Nephron progenitor cell (in vitro differentiated cells): ENCODE results near the gene PKP4.

Experiments used
- DNase-seq: peaks from one replicate; pipeline ENCODE4 v3.0.0; 2021
- H3K27ac Mint-ChIP-seq: 2 replicates; pipeline ENCODE4 v1.8.0; 2021; ENCODE audit warnings: mild to moderate bottlenecking, moderate library complexity, mixed read lengths
- H3K27me3 Mint-ChIP-seq: 2 replicates; pipeline ENCODE4 v1.8.0; 2021; ENCODE audit warnings: mild to moderate bottlenecking, low read depth, mixed read lengths; ENCODE audit not compliant: poor library complexity
- H3K36me3 Mint-ChIP-seq: 2 replicates; pipeline ENCODE4 v1.8.0; 2021; ENCODE audit warnings: low read depth, mixed read lengths
- H3K4me1 Mint-ChIP-seq: 2 replicates; pipeline ENCODE4 v1.8.0; 2021; ENCODE audit warnings: mixed read lengths
- H3K4me3 Mint-ChIP-seq: 2 replicates; pipeline ENCODE4 v1.8.0; 2021; ENCODE audit warnings: mild to moderate bottlenecking, moderate library complexity, mixed read lengths
- H3K9me3 Mint-ChIP-seq: 2 replicates; pipeline ENCODE4 v1.8.0; 2021; ENCODE audit warnings: mild to moderate bottlenecking, moderate library complexity, mixed read lengths
- TF ChIP-seq, protein P1 (sequence below): fragments of 200-600 bp; sonication (generic); IDR thresholded peaks from 2 replicates; pipeline ENCODE4 v1.5.0; 2021; ENCODE audit warnings: antibody characterized with exemption

Gene PKP4

GRCh38 chr2:158656492-158657229, 199.9 kb downstream of the PKP4 start:
- Mint-ChIP-seq H3K4me1 (peaks cover 20% of the 10 kb centered on the region), H3K36me3 (peaks cover 22% of the 10 kb centered on the region), H3K27ac (peak overlapping the region; percentile 43), H3K4me3 (no peak overlapping the region), H3K27me3 (no peaks in the 10 kb centered on the region), H3K9me3 (no peaks in the 10 kb centered on the region)
- TF ChIP-seq, protein P1, sequence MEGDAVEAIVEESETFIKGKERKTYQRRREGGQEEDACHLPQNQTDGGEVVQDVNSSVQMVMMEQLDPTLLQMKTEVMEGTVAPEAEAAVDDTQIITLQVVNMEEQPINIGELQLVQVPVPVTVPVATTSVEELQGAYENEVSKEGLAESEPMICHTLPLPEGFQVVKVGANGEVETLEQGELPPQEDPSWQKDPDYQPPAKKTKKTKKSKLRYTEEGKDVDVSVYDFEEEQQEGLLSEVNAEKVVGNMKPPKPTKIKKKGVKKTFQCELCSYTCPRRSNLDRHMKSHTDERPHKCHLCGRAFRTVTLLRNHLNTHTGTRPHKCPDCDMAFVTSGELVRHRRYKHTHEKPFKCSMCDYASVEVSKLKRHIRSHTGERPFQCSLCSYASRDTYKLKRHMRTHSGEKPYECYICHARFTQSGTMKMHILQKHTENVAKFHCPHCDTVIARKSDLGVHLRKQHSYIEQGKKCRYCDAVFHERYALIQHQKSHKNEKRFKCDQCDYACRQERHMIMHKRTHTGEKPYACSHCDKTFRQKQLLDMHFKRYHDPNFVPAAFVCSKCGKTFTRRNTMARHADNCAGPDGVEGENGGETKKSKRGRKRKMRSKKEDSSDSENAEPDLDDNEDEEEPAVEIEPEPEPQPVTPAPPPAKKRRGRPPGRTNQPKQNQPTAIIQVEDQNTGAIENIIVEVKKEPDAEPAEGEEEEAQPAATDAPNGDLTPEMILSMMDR: no peak
- DNase-seq: no peak

- Mint-ChIP-seq H3K27me3 (no peaks in the 10 kb centered on the region), H3K4me3 (no peak overlapping the region), H3K9me3 (no peaks in the 10 kb centered on the region), H3K4me1 (peaks cover 19% of the 10 kb centered on the region), H3K27ac (no peak overlapping the region), H3K36me3 (peaks cover 22% of the 10 kb centered on the region)
- TF ChIP-seq, protein P1: no peak
- DNase-seq: no peak
These were observed 201.6 kb downstream of the PKP4 start for GRCh38 chr2:158658396-158658795.

DNA sequence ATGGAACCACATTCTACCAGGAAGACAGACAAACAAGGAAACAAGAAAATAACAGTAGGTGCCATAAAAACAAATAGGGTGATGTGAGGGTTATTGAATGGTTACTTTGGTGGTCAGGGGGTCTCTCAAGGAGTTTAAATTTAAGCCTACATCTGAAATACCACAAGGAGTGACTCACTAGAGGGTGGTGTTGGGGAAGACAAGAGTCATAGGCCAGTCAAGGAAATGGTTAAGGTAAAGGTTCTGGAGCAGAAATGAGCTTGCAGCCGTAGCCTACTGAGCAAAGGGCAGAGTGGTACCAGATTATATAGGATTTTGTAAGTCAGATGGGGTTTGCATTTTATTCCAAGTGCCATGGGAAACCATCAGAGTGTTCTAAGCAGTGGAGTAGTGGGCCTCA, 202.7 kb downstream of the PKP4 start:
- Mint-ChIP-seq H3K36me3 (peaks cover 16% of the 10 kb centered on the region), H3K9me3 (no peaks in the 10 kb centered on the region), H3K27me3 (no peaks in the 10 kb centered on the region), H3K4me1 (peaks cover 19% of the 10 kb centered on the region), H3K4me3 (no peak overlapping the region), H3K27ac (no peak overlapping the region)
- TF ChIP-seq, protein P1: no peak
- no peak for DNase-seq

DNA sequence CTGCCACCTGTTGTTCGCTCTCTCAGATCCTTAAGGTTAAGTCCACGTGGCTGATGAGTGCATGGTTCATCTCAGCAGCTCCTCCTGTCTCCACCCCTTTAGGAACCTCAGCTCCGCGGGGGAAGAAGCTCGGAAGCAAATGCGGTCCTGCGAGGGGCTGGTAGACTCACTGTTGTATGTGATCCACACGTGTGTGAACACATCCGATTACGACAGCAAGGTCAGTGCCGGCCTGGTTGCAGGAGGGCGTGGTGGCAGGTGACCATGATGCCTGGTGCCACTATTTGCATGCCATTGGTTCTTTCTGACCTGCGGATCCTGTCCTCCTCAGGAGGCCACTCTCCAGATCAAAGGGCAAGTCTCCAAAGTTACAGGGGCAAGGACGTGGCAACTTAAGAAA, 204.5 kb downstream of the PKP4 start:
- no peak for DNase-seq
- Mint-ChIP-seq H3K27me3 (no peaks in the 10 kb centered on the region), H3K4me1 (peaks cover 13% of the 10 kb centered on the region), H3K36me3 (peaks cover 28% of the 10 kb centered on the region), H3K4me3 (no peak overlapping the region), H3K27ac (no peak overlapping the region), H3K9me3 (no peaks in the 10 kb centered on the region)
- TF ChIP-seq, protein P1: no peak

- Mint-ChIP-seq H3K36me3 (peaks cover 37% of the 10 kb centered on the region), H3K27ac (no peak overlapping the region), H3K4me1 (peaks cover 5% of the 10 kb centered on the region), H3K9me3 (no peaks in the 10 kb centered on the region), H3K27me3 (no peaks in the 10 kb centered on the region), H3K4me3 (no peak overlapping the region)
- DNase-seq: no peak
- TF ChIP-seq, protein P1: no peak
These were observed 205.7 kb downstream of the PKP4 start for GRCh38 chr2:158662421-158662820.

DNA sequence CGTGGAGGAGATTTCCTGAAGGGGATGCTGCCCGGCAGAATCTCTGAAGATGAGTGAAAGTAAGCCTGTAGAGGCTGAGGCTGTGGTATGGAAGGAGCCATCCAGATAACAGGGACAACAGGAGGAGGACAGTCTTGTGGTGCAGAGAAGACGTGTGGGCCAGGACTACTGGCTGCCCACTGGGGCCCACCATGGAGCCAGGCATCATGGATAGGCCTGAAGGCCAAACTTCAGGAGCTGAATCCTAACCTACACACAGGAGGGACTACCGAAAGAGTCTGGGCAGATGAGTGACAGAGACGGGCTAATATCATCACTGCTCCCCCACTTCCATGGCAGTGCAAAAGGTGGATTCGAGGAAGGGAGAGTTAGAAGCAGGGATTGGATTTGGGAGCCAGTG, 207.0 kb downstream of the PKP4 start:
- no peak for DNase-seq
- Mint-ChIP-seq H3K27me3 (no peaks in the 10 kb centered on the region), H3K4me1 (peaks cover 11% of the 10 kb centered on the region), H3K36me3 (peaks cover 45% of the 10 kb centered on the region), H3K27ac (no peak overlapping the region), H3K4me3 (no peak overlapping the region), H3K9me3 (no peaks in the 10 kb centered on the region)
- TF ChIP-seq, protein P1: no peak
